GM19438 (cell line): ENCODE data around the gene TYRO3.

Source experiments
- ATAC-seq: cut with Tn5 transposase; IDR thresholded peaks from one replicate; pipeline ENCODE4 v1.9.1; 2021; ENCODE audit warnings: low read depth; ENCODE audit not compliant: unreplicated experiment

TYRO3 gene

GRCh38 chr15:41599061-41599460 is 40.0 kb downstream of the TYRO3 start:
- ATAC-seq = no peak

- no peak for ATAC-seq
Observed at GRCh38 chr15:41603411-41603935, 44.5 kb downstream of the TYRO3 start.

DNA sequence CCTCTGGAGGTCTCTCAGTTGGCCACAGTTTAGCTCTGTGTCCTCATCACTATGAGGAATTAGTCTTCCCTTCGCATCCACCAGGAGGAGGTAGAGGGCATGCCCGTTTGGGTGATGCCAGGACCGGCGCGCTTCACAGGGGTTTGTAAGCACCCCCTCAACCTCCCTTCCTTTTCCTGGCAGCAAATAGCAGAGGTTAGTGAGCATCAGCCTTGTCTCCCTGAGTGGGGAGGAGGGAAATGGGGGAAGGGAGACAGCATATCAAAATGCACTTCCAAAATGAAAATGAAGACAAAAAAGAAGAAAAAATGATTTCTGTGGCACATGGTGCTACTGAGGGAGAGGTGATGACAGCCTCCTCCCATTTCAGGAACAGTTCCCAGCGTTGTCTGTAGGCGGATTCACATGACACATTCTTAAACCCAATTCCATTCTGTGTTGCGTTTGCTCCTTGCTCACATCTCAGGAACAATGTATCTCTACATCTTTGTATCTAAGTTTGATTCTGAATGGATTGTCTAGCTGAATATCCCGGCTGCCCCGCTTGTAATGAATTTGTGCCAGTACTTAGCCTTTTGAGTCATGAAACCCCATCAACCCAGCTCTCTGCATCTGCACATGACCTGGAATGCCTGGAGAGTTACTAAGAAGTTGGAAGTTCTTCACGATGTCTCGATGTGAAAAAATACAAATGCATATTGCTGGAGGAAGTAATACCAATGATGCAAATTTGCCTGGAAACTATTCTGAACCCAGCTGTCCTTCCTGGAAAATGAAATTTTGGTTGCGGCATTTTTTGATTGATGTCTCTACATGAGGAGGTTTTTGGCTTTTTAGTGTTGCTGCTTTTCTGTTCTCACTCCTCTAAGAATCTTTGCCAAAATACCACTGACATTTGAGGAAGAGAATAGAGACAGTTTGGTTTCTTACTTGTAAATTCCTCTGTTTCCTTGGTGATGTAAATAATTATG is 45.2 kb downstream of the TYRO3 start:
- ATAC-seq = no peak

GRCh38 chr15:41605566-41605965 is 46.6 kb downstream of the TYRO3 start:
- ATAC-seq = no peak

DNA sequence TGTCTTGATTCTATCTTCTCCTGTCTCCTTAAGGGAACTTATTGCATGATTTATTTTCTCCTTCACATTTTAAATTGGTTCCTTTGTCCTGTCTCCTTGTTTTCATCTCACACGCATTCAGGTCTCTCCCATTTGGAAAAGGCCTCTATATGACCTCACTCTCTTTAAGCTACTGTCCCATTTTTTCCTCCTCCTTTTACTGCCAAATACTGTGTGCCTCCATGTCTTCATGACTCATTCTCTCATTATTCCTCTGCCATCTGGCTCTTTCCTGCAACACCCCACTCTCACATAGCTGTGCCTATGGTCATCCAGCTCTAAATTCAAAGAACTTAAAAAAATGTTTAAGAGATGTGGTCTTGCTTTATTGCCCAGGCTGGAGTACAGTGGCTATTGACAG is 48.0 kb downstream of the TYRO3 start:
- ATAC-seq = no peak

DNA sequence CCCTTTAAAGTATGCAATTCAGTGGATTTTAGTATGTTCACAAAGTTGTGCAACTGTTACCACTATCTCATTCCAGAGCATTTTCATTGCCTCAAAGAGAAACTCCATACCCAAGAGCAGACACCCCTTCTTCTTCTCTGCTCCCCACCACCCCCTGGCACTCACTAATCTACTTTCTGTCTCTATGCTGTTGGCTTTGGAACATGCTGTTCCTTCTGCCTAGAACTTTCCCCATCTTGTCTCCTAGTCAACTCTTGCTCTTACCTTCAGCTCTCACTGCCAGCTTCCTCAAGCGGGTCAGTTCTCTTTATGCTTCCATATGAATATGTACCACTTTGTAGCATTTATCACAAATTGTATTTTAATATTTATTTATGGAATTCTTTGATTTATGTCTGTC is 50.1 kb downstream of the TYRO3 start:
- no peak for ATAC-seq

GRCh38 chr15:41610048-41610447 is 51.0 kb downstream of the TYRO3 start:
- no peak for ATAC-seq

DNA sequence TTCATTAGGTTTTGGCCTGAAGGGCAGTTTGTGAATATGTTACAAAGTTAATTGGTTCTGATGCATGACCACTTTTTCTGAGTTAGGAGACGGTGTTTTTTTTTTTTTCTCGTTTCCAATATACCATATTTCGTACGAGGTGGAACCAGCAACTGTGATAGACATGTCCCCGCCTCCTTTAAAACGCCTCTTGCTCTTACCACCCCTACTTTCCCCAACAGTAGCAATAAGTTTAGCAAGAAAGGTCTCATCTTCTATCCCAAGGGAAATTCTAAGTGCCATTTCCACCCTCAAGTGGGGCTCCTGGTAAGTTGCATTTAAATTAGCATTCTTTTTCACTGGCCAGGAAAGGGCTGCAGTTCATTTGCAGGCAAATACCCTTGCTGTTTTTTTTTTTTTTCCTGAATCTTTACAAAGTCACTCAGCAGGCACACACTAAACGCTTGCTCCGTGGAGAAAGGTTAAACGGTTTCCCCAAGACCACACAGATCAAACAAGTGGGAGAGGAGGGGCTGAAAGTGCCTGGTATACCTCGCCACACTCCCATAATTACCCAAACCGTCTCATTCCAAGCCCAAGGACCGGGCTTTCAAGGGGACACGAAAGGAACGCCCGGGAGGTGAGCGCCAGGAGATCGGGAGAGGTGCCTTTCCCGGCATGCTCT is 61.7 kb downstream of the TYRO3 start:
- no peak for ATAC-seq

GRCh38 chr15:41621200-41622193 is 62.5 kb downstream of the TYRO3 start:
- no peak for ATAC-seq

DNA sequence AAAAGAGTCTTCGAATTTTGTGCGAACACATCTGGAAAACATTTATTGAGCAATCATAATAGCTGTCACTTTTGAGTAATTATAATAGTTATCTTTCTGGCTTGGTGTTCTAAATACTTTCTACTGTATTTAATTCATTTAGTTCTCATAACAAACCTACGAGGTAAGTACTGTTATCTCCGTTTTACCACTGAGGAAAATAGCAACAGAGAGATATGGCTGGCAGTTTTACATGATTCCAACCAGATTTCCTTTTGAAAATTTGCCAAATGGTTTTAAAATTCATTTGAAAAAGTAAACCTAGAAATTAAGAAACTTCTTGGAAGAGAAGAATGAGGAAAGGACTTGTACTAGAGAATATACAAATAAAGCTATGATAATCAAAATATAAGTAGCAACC is 63.9 kb downstream of the TYRO3 start:
- ATAC-seq = no peak

DNA sequence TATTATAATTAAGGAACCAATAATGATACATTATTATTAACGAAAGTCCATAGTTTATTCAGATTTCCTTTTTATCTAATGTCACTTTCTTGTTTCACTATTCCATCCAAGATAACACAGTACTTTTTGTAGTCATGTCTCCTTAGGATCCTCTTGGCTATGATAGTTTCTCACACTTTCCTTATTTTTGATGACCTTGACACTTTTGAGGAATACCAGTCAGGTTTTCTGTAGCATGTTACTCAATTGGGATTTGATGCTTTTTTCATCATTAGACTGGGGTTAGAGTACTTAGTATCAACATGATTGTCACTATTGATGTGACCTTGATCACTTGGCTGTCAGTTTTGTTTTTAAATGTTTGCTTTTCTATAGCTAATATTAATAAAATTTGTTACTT is 68.2 kb downstream of the TYRO3 start:
- ATAC-seq = no peak

DNA sequence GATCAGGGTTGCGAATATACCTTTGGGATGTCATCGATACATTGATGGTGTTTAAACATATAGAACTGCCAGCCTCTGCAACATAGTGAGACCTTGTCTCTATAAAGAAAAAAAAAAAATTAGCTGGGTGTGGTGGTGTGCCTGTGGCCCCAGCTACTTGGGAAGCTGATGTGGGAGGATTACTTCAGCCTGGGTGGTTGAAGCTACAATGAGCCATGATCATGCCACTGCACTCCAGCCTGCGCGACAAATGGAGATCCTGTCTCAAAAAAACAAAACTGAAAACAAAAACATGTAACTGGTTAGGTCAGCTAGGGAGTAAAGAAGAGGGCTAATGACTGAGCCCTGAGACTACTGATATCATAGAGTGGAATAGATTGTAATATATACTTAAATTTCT is 70.5 kb downstream of the TYRO3 start:
- ATAC-seq = no peak

- ATAC-seq = no peak
Observed at GRCh38 chr15:41629883-41630282, 70.9 kb downstream of the TYRO3 start.

DNA sequence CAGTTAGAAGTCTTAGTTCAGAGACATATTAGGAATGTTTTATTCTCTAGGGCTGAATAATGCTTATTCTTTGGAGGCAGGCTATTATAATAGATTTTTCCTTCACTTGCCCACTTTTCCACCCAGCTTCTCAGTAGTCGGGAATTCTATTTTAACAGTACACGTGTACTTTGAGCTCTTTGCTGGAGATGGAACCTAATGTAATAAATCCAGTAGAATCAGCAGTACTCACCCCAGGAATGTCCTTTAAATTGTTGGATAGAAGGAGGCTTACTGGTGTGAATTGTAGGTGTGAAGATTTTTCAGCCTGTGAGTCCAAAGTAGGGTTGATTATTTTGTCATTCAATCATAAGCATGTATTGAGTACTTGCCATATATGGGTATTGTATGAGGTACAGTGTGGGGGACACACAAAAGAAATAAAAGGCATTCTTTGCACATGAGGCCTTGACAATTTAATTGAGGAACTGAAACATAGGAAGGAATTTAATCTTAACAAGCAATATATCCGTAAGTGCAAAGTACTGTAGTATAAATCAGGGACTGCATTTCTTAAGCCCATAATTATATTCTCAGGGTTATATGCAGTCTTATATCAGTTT is 71.7 kb downstream of the TYRO3 start:
- no peak for ATAC-seq

GRCh38 chr15:41631880-41632470 is 73.0 kb downstream of the TYRO3 start:
- no peak for ATAC-seq
